GM13977 (cell line): ENCODE results near the gene CPEB4.

Experiments used
- DNase-seq: peaks from one replicate; pipeline ENCODE4 v3.0.0; 2012; ENCODE audit warnings: low spot score
- CTCF ChIP-seq: IDR thresholded peaks from 2 replicates; pipeline ENCODE4 v1.5.1; 2012; ENCODE audit warnings: mild to moderate bottlenecking, control low read depth; ENCODE audit not compliant: insufficient read depth; ENCODE audit errors: extremely low read depth, missing control alignments
- in situ Hi-C: fragments of 300-500 bp; cut with MboI; formaldehyde crosslinking; loops from one replicate; pipeline ENCODE4 v1.12.0; 2022; ENCODE audit warnings: low sequenced_read_pairs, low pct_unique_long_range_greater_than_20kb, mixed read lengths, inconsistent platforms; ENCODE audit not compliant: unreplicated experiment

The CPEB4 gene

GRCh38 chr5:173923218-173924095, 35.3 kb downstream of the CPEB4 start:
- no peak for DNase-seq
- in situ Hi-C loops = no loop called here
- TF ChIP-seq CTCF = no peak

- no peak for DNase-seq
- in situ Hi-C loops = no loop called here
Observed at GRCh38 chr5:173924899-173925298, 36.8 kb downstream of the CPEB4 start.

GRCh38 chr5:173925449-173926071, 37.4 kb downstream of the CPEB4 start:
- peak; percentile 30 for DNase-seq

More at GRCh38 chr5:173924899-173925298, 36.8 kb downstream of the CPEB4 start:
- no peak for TF ChIP-seq CTCF

GRCh38 chr5:173926359-173926758, 38.2 kb downstream of the CPEB4 start:
- DNase-seq = no peak
- in situ Hi-C loops = no loop called here

More at GRCh38 chr5:173925449-173926071, 37.4 kb downstream of the CPEB4 start:
- peak; percentile 65 for TF ChIP-seq CTCF
- in situ Hi-C loops = no loop called here

GRCh38 chr5:173928871-173929574, 40.9 kb downstream of the CPEB4 start:
- no peak for DNase-seq
- TF ChIP-seq CTCF = no peak
- in situ Hi-C loops = no loop called here

More at GRCh38 chr5:173926359-173926758, 38.2 kb downstream of the CPEB4 start:
- no peak for TF ChIP-seq CTCF

- TF ChIP-seq CTCF = no peak
- in situ Hi-C loops = no loop called here
- no peak for DNase-seq
Observed at GRCh38 chr5:173932695-173933139, 44.6 kb downstream of the CPEB4 start.
